GM12875 (cell line): ENCODE results near the gene MTMR6.

ENCODE experiments used
- H3K4me3 ChIP-seq: one replicate; pipeline ENCODE4 v1.5.1; 2011; ENCODE audit warnings: low read depth, low read length, control low read depth
- TF ChIP-seq, protein P1 (sequence below): IDR thresholded peaks from 2 replicates; pipeline ENCODE4 v1.5.1; 2011; ENCODE audit warnings: low read depth, mild to moderate bottlenecking, control low read depth, inconsistent platforms, low read length, moderate library complexity, borderline replicate concordance; ENCODE audit not compliant: insufficient read depth

The MTMR6 gene

GRCh38 chr13:25252752-25253151 is 34.5 kb downstream of the MTMR6 start:
- H3K4me3 ChIP-seq: no peak overlapping the region
- TF ChIP-seq, protein P1, sequence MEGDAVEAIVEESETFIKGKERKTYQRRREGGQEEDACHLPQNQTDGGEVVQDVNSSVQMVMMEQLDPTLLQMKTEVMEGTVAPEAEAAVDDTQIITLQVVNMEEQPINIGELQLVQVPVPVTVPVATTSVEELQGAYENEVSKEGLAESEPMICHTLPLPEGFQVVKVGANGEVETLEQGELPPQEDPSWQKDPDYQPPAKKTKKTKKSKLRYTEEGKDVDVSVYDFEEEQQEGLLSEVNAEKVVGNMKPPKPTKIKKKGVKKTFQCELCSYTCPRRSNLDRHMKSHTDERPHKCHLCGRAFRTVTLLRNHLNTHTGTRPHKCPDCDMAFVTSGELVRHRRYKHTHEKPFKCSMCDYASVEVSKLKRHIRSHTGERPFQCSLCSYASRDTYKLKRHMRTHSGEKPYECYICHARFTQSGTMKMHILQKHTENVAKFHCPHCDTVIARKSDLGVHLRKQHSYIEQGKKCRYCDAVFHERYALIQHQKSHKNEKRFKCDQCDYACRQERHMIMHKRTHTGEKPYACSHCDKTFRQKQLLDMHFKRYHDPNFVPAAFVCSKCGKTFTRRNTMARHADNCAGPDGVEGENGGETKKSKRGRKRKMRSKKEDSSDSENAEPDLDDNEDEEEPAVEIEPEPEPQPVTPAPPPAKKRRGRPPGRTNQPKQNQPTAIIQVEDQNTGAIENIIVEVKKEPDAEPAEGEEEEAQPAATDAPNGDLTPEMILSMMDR: no peak

- TF ChIP-seq, protein P1: no peak
- no peak overlapping the region for H3K4me3 ChIP-seq
Observed at GRCh38 chr13:25252225-25252624, 35.1 kb downstream of the MTMR6 start.

GRCh38 chr13:25249001-25249543 is 38.2 kb downstream of the MTMR6 start:
- H3K4me3 ChIP-seq: no peak overlapping the region
- TF ChIP-seq, protein P1: peak; percentile 44; the same call in 1 of the 2 replicates

DNA sequence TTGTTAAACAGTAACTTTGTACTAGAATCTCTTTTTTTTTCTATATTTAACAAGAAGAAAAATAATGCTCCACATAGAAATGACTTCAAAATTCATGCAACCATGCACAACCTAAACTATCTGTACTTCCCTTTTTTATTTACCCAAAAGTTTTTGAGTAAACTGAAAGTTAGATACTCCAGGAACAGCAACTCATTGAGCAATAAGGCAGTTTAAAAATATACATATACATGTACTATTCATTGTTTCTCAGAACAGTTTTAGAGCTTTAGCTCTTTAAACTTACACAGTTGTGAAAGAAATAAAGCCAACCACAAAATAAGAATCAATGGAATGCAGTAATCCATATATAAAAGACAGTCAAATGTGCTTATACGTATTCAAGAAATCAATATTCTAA is 39.2 kb downstream of the MTMR6 start:
- H3K4me3 ChIP-seq: no peak overlapping the region
- TF ChIP-seq, protein P1: no peak

DNA sequence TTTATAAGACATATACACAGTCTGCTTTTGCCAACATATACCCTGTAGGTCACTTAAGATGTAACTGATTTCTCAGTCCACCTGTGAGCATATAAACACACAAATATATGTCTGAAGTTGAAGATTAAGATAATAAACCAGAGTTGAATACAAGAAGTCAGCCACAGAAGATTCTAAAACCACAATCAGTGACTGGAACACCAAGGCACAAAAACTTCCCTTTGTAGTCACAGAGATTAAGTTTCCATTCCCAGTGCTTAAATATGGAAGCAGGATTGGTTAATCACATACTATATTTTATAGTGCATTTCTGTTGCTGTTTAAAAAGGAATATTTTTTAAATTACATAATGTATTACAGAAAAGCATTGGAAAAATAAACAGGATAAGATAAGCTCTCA is 39.9 kb downstream of the MTMR6 start:
- TF ChIP-seq, protein P1: no peak
- H3K4me3 ChIP-seq: no peak overlapping the region

GRCh38 chr13:25244123-25244522 is 43.2 kb downstream of the MTMR6 start:
- TF ChIP-seq, protein P1: no peak
- H3K4me3 ChIP-seq: no peak overlapping the region

DNA sequence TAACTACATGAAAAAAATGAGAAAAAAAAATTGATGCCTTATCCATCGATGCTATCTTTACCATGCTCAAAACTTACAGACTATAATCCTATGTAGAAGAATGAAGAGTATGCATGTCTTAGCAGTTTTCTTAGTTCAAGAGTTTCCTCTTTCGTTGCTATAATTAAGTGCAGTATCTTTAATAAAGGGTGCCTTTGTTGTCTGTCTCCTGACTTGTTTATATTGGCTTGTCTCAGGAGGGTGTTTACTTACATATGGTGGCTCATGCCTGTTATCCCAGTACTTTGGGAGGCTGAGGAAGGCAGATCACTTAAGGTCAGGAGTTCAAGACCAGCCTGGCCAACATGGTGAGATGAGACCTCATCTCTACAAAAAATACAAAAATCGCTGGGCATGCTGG is 44.3 kb downstream of the MTMR6 start:
- TF ChIP-seq, protein P1: no peak

More for the DNA sequence above, 44.3 kb downstream of the MTMR6 start:
- H3K4me3 ChIP-seq: no peak overlapping the region
